ENCODE results near the gene RRAGB. TPM values are rescaled to one million over a fixed set of nuclear protein-coding genes. Genes with fewer than 3 reads are reported as not detected.

Gene RRAGB
- total and polyA plus RNA-seq, 2 experiments from 2014 or later, result 6.0 to 7.9 TPM

- no peak overlapping the region for H3K27ac Mint-ChIP-seq
- H2AFZ ChIP-seq, result no peak overlapping the region
- H3K36me3 Mint-ChIP-seq (ENCODE audit: low read depth), result no peaks in the 10 kb centered on the region
- ATAC-seq (no peak), DNase-seq (ENCODE audit: low spot score) (peak; percentile 3)
- H3K27me3 ChIP-seq (ENCODE audit: insufficient read depth), result no peaks in the 10 kb centered on the region
- no peaks in the 10 kb centered on the region for H4K20me1 ChIP-seq (replicated peaks; ENCODE audit: insufficient read depth)
- no peaks in the 10 kb centered on the region for H3K4me1 Mint-ChIP-seq
- no peaks in the 10 kb centered on the region for H3K4me1 ChIP-seq (ENCODE audit: insufficient read depth)
- H3K4me2 ChIP-seq, result no peak overlapping the region
- H3K36me3 ChIP-seq (ENCODE audit: insufficient read depth), result no peaks in the 10 kb centered on the region
- no peak overlapping the region for H3K4me3 ChIP-seq
- no peaks in the 10 kb centered on the region for H3K9me3 Mint-ChIP-seq
- no peak overlapping the region for H3K27ac ChIP-seq (ENCODE audit: low read depth)
- H3F3A ChIP-seq (replicated peaks; ENCODE audit: low read depth), result no peaks in the 10 kb centered on the region
- H3K27me3 Mint-ChIP-seq (ENCODE audit: insufficient read depth, low read depth, poor library complexity), result no peaks in the 10 kb centered on the region
- H3K9me2 ChIP-seq (ENCODE audit: insufficient read depth), result no peaks in the 10 kb centered on the region
- no peak overlapping the region for H3K4me3 Mint-ChIP-seq
- no peaks in the 10 kb centered on the region for H3K79me2 ChIP-seq (replicated peaks; ENCODE audit: insufficient read depth)
- TF ChIP-seq CREB1 (CRISPR knock-in tag; IDR thresholded peaks at IDR 0.05; ENCODE audit: low read depth) (no peak), JUNB (IDR thresholded peaks at IDR 0.05; ENCODE audit: unreplicated experiment) (no peak), CTCF (conservative IDR thresholded peaks at IDR 0.05; ENCODE audit: low read depth in 2 of 2) (peak; percentile 30 to 42; a peak in 3 of 4 replicates)
These were observed 84.3 kb downstream of the RRAGB start for GRCh38 chrX:55801811-55802210.

Other genes with a start within 250 kb of the RRAGB start
- gene USP51, start 227.9 kb upstream of the RRAGB start, total RNA-seq (2014; rRNA removed; shearing (Covaris generic)), result 4.7 and 5.5 TPM in 2 replicates
- gene USP51, start 227.9 kb upstream of the RRAGB start, polyA plus RNA-seq (2016; fragmentation: Nextera tagmentation; extraction: Ambion mirVana), result 2.8 and 3.5 TPM in 2 replicates
- gene FOXR2, start 94.3 kb upstream of the RRAGB start, total RNA-seq (2014; rRNA removed; shearing (Covaris generic)), result not detected in 2 replicates
- gene FOXR2, start 94.3 kb upstream of the RRAGB start, polyA plus RNA-seq (2016; fragmentation: Nextera tagmentation; extraction: Ambion mirVana), result not detected in 2 replicates